Measurements from ENCODE around the gene CRIP1.

DNA sequence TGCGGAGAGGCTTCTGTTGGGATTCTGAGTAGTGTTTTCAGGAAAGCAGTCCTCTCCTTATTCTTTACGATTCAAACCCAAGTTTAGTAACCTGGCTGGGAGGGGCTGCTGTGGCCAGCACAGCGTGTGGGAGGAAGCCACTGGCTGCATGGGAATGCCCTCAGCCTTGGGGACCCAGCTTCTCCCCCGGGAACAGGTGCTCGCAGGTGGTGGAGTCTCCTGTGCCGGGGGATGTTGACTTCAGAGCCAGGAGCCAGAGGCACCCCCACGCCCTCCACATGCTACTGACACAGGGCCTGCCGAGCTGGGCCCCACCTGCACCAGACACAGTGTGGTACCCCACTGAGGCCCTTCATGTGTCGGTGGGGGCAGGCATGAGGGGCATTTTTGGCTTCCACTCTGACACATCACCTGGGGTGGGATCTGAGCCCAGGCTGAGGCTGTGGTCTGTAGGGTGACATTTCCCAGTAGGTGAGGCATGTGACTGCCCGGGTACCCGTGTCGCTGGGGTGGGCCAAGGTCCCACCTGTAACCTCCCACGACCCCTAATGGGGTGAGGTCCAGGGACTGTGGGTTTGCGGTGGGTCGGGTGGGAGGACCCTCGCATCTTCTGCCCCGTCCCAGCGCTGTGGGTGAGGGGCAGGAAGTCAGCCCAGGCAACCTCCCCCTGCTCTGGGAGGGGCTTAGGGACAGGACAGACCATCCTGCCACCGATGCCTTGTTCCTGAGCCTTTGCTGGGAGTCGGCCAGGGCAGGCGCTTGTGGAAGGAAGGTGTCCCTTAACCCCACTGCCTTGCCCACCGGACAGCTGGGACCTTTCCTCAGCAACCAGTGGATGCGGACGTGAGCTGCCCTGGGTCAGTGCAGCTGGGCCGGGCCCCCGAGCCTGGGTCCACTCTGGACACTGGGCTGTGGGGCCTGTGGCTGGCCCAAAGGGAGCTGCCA lies 40.5 kb upstream of the CRIP1 start:
- TF ChIP-seq, protein P1, sequence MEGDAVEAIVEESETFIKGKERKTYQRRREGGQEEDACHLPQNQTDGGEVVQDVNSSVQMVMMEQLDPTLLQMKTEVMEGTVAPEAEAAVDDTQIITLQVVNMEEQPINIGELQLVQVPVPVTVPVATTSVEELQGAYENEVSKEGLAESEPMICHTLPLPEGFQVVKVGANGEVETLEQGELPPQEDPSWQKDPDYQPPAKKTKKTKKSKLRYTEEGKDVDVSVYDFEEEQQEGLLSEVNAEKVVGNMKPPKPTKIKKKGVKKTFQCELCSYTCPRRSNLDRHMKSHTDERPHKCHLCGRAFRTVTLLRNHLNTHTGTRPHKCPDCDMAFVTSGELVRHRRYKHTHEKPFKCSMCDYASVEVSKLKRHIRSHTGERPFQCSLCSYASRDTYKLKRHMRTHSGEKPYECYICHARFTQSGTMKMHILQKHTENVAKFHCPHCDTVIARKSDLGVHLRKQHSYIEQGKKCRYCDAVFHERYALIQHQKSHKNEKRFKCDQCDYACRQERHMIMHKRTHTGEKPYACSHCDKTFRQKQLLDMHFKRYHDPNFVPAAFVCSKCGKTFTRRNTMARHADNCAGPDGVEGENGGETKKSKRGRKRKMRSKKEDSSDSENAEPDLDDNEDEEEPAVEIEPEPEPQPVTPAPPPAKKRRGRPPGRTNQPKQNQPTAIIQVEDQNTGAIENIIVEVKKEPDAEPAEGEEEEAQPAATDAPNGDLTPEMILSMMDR (IDR thresholded peaks at IDR 0.05; ENCODE audit: low read depth, low read length): no peak
- no peak for TF ChIP-seq EZH2phosphoT487 (IDR thresholded peaks at IDR 0.05; ENCODE audit: low read depth)

All from OCI-LY3 (cell line).